Keratinocyte (primary cell): ENCODE data around the gene AKAP6. TPM values are rescaled to one million over a fixed set of nuclear protein-coding genes. Genes with fewer than 3 reads are reported as not detected.

ENCODE experiments used
- DNase-seq: peaks from one replicate; pipeline ENCODE4 v3.0.0-alpha.2; 2011; ENCODE audit warnings: low read depth, missing footprints, low spot score
- FAIRE-seq: peaks from 2 replicates; lab custom pipeline; 2011; peaks lifted over from hg19 to GRCh38; lab: Jason Lieb, UNC
- H2AFZ ChIP-seq: 2 replicates; pipeline ENCODE4 v1.6.0; 2012; ENCODE audit warnings: low read length, control low read depth, inconsistent platforms; ENCODE audit not compliant: control insufficient read depth
- H3K27ac ChIP-seq: 2 replicates; pipeline ENCODE4 v1.5.1; 2011; ENCODE audit warnings: low read length; ENCODE audit not compliant: control insufficient read depth, insufficient read depth
- H3K27me3 ChIP-seq: 3 replicates; pipeline ENCODE4 v1.6.0; 2011; ENCODE audit warnings: low read length; ENCODE audit not compliant: control insufficient read depth, insufficient read depth; ENCODE audit errors: extremely low read depth
- H3K36me3 ChIP-seq, 2 experiments: 2 replicates in 1 of 2; 3 replicates in 1 of 2; pipeline ENCODE4 v1.5.1; 2011; ENCODE audit warnings: low read length in 2 of 2, mild to moderate bottlenecking in 1 of 2; ENCODE audit not compliant: control insufficient read depth in 2 of 2, insufficient read depth in 2 of 2; ENCODE audit errors: extremely low read depth in 1 of 2
- H3K4me1 ChIP-seq: 3 replicates; pipeline ENCODE4 v1.5.1; 2011; ENCODE audit warnings: low read length; ENCODE audit not compliant: control insufficient read depth, insufficient read depth; ENCODE audit errors: extremely low read depth
- H3K4me2 ChIP-seq: 3 replicates; pipeline ENCODE4 v1.6.0; 2011; ENCODE audit warnings: low read depth, low read length; ENCODE audit not compliant: control insufficient read depth, insufficient read depth; ENCODE audit errors: extremely low read depth
- H3K4me3 ChIP-seq, 3 experiments: fragments of 200-600 bp in 1 of 3; sonication (generic) in 1 of 3; 2 replicates in 2 of 3; 3 replicates in 1 of 3; pipeline ENCODE4 v1.5.1; 2011 to 2016; ENCODE audit warnings: low read length in 3 of 3, mild to moderate bottlenecking in 3 of 3, control low read depth in 2 of 3, inconsistent platforms in 1 of 3, low read depth in 1 of 3, mixed read lengths in 1 of 3, mixed run types in 1 of 3, moderate library complexity in 1 of 3; ENCODE audit not compliant: control insufficient read depth in 2 of 3, insufficient read depth in 2 of 3; ENCODE audit errors: extremely low read depth in 1 of 3
- H3K79me2 ChIP-seq: 2 replicates; pipeline ENCODE4 v1.6.0; 2012; ENCODE audit warnings: low read length; ENCODE audit not compliant: control insufficient read depth, insufficient read depth
- H3K9ac ChIP-seq: 3 replicates; pipeline ENCODE4 v1.6.0; 2011; ENCODE audit warnings: low read length; ENCODE audit not compliant: control insufficient read depth, insufficient read depth; ENCODE audit errors: extremely low read depth
- H3K9me1 ChIP-seq: 3 replicates; pipeline ENCODE4 v1.6.0; 2011; ENCODE audit warnings: low read length; ENCODE audit not compliant: control insufficient read depth, insufficient read depth; ENCODE audit errors: extremely low read depth
- H3K9me3 ChIP-seq: 2 replicates; pipeline ENCODE4 v1.5.1; 2012; ENCODE audit warnings: low read depth, low read length; ENCODE audit not compliant: control insufficient read depth
- H4K20me1 ChIP-seq: 3 replicates; pipeline ENCODE4 v1.6.0; 2011; ENCODE audit warnings: low read length; ENCODE audit not compliant: control insufficient read depth, insufficient read depth; ENCODE audit errors: extremely low read depth
- EZH2 ChIP-seq: IDR thresholded peaks from one replicate; pipeline ENCODE4 v1.6.1; 2012; ENCODE audit warnings: inconsistent platforms, mild to moderate bottlenecking, low read length, moderate library complexity
- dilution Hi-C: fragments of 300-500 bp; cut with MboI; formaldehyde crosslinking; loops from one replicate; pipeline ENCODE4 v1.7.0; 2020; ENCODE audit warnings: low sequenced_read_pairs; ENCODE audit not compliant: extremely low pct_ligation_motif_present
- polyA plus RNA-seq, 5 experiments: library from polyadenylated mRNA; depleted of rRNA in 3 of 5; stranded (reverse) in 3 of 5; stranded (forward) in 1 of 5; unstranded in 1 of 5; fragments of >200 nt; gene quantifications; 1 replicate in 1 of 5; 2 replicates in 3 of 5; 3 replicates in 1 of 5; pipeline versions ENCODE4 v1.2.1 to v1.2.3, GENCODE V29; 2011 to 2012; ENCODE audit warnings: missing spikeins in 2 of 5, low read depth in 1 of 5, low replicate concordance in 1 of 5
- TF ChIP-seq, protein P1 (sequence below), 3 experiments: IDR thresholded peaks in 1 of 3; conservative IDR thresholded peaks in 1 of 3; optimal IDR thresholded peaks in 1 of 3; 2 replicates in 2 of 3; 3 replicates in 1 of 3; pipeline versions ENCODE3 to v1.5.1; 2011; ENCODE audit warnings: low read length in 3 of 3, mild to moderate bottlenecking in 3 of 3, moderate library complexity in 2 of 3, control low read depth in 1 of 3, inconsistent platforms in 1 of 3; ENCODE audit not compliant: insufficient read depth in 2 of 3; ENCODE audit errors: extremely low read depth in 1 of 3

The AKAP6 gene
- polyA plus RNA-seq, 1 donor (not counting 4 experiments of a cell fraction or from before 2014, with no cell fraction given), result 2.0 TPM

DNA sequence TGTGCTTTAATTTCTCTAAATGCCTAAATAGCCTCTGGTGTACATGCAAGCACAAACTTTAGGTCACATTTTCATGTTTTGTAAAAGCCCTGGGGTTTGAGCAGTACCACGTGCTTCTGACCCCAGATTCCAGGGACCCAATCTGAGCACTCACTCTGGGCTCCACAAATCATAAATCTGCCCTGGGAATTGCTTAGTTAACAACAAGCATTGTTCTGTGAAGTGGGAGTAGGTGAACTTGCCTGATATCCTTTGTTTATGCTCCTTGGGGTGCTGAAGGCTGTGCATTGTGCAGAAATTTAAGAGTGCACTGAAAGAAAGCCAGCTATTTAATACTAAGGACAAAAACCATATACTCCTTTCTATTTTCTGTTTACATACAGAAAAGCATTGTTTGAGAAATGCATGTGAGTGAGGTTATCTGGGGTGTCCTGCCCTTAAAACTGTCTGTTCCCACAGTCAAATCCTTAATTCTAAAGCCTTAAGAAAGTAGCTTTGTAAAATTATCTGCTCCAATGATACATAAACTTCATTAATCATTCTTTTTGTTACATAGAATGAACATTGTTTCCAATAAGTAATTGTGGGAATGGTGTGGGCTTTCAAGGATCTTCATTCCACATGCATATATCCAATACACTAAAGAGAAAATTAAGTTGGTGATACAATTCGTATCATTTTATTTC is 351.0 kb downstream of the AKAP6 start:
- DNase-seq (no peak), FAIRE-seq (no peak)
- no peak overlapping the region for H2AFZ ChIP-seq
- TF ChIP-seq, protein P1, sequence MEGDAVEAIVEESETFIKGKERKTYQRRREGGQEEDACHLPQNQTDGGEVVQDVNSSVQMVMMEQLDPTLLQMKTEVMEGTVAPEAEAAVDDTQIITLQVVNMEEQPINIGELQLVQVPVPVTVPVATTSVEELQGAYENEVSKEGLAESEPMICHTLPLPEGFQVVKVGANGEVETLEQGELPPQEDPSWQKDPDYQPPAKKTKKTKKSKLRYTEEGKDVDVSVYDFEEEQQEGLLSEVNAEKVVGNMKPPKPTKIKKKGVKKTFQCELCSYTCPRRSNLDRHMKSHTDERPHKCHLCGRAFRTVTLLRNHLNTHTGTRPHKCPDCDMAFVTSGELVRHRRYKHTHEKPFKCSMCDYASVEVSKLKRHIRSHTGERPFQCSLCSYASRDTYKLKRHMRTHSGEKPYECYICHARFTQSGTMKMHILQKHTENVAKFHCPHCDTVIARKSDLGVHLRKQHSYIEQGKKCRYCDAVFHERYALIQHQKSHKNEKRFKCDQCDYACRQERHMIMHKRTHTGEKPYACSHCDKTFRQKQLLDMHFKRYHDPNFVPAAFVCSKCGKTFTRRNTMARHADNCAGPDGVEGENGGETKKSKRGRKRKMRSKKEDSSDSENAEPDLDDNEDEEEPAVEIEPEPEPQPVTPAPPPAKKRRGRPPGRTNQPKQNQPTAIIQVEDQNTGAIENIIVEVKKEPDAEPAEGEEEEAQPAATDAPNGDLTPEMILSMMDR (optimal IDR thresholded peaks at IDR 0.05 in 1 of 3, IDR thresholded peaks at IDR 0.05 in 1 of 3, conservative IDR thresholded peaks at IDR 0.05 in 1 of 3; ENCODE audit: extremely low read depth in 1 of 3, insufficient read depth in 2 of 3, low read length in 3 of 3), result no peak
- no peak for TF ChIP-seq EZH2
- H3K4me1 ChIP-seq, result no peaks in the 10 kb centered on the region
- no peak overlapping the region for H3K4me2 ChIP-seq
- no peak overlapping the region for H3K27ac ChIP-seq
- no peaks in the 10 kb centered on the region for H3K79me2 ChIP-seq
- no peak overlapping the region for H3K9ac ChIP-seq
- H3K4me3 ChIP-seq, result no peak overlapping the region
- H3K27me3 ChIP-seq, result no peaks in the 10 kb centered on the region
- dilution Hi-C loops, result no loop called here
- H3K9me3 ChIP-seq, result no peaks in the 10 kb centered on the region
- no peaks in the 10 kb centered on the region for H4K20me1 ChIP-seq
- no peaks in the 10 kb centered on the region for H3K36me3 ChIP-seq
- no peaks in the 10 kb centered on the region for H3K9me1 ChIP-seq

DNA sequence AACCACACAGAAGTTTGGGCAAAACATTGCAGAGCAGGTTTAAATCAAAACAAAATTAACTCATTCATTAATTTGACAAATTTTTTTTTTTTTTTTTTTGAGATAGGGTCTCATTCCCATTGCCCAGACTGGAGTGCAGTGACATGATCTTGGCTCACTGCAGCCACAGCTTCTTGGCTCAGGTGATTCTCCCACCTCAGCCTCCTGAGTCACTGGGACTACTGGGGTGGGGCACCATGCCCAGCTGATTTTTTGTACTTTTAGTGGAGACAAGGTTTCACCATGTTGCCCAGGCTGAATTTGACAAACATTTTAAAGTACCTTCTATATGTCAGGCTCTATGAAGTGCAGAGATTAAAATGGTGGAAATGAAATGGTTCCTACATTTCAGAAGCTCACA is 352.5 kb downstream of the AKAP6 start:
- FAIRE-seq, result no peak
- Histone ChIP-seq H3K4me3 (no peak overlapping the region), H3K4me2 (no peak overlapping the region), H4K20me1 (no peaks in the 10 kb centered on the region), H3K27me3 (no peaks in the 10 kb centered on the region), H3K36me3 (no peaks in the 10 kb centered on the region), H3K9ac (no peak overlapping the region), H3K4me1 (no peaks in the 10 kb centered on the region), H3K27ac (no peak overlapping the region), H3K9me3 (no peaks in the 10 kb centered on the region), H3K9me1 (no peaks in the 10 kb centered on the region), H3K79me2 (no peaks in the 10 kb centered on the region), H2AFZ (no peak overlapping the region)
- DNase-seq, result no peak
- no peak for TF ChIP-seq EZH2
- TF ChIP-seq, protein P1 (optimal IDR thresholded peaks at IDR 0.05 in 1 of 3, IDR thresholded peaks at IDR 0.05 in 1 of 3, conservative IDR thresholded peaks at IDR 0.05 in 1 of 3; ENCODE audit: extremely low read depth in 1 of 3, insufficient read depth in 2 of 3, low read length in 3 of 3), result no peak
- dilution Hi-C loops, result no loop called here
